HG02943 (cell line): ENCODE results near the gene HOXA3.

Experiments
- ATAC-seq: cut with Tn5 transposase; IDR thresholded peaks from one replicate; pipeline ENCODE4 v1.9.1; 2021; ENCODE audit warnings: mild to moderate bottlenecking, low read depth, moderate library complexity; ENCODE audit not compliant: unreplicated experiment

HOXA3 gene

DNA sequence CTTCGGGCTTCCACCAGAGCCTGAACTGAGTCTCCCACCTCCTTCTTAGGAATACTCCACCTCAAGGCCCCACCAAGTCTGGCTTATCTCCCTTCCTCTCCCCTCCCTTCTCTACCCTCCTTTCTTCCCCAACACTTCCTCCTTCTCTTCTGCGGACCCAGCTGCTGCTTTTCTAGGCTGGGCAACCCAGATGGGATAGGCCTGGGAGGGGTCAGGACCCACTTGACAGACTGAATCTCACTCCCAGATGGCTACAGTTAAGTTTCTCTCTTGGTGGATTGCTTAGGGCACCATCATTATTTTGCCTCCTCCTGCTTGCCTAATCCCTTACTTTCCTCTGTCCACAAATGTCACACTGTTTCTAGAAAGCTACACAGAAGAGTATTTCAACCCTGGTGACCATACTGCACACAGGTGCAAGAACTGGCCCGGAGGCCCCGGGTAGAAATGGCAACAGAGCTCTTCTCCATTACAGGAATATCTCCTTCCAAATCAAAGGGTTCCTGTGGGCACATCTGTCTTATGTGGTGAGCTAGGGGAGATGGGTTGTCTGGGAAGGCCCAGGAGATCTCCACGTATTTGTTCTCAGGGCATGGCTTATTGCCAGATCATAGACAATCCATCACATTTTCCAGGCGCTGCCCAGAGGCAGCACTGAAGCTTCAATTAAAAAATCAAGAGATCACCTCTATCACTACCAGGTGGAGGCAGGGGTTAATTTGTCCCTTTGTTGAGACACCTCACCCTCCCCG lies 37.8 kb upstream of the HOXA3 start:
- no peak for ATAC-seq

DNA sequence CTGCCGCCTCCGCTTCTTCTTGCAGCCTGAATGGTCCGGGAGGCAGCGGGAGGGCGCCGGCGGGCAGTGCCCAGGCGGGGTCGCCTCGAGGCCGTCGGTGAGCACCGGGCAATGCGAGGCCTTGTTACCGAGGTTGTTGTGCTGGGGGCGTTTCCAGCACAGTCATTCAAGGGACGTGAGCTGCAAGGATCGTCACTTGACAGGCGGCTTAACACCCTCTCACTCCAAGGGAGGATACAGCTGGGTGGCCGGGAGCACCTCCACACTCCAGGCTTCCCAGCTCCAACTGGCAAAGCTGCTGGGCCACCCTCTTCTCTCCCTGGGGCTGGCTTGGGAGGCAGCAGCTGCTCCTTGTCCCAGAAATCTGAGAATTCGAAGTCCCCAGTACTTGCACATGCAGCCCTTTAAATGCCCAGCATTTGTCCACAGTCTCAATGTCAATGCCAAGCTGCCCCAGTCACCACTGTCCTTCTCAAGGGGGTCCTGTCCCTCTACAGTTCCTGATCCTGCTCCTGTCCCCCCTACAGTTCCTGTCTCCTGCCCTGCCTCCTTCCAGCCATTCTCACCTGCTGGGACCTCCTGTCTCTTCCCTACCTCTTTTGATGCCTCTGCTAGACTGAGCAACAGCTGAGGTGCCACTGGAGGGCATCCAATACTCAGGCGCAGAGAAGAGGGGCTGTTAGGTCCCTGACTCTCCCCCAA lies 37.1 kb upstream of the HOXA3 start:
- no peak for ATAC-seq

DNA sequence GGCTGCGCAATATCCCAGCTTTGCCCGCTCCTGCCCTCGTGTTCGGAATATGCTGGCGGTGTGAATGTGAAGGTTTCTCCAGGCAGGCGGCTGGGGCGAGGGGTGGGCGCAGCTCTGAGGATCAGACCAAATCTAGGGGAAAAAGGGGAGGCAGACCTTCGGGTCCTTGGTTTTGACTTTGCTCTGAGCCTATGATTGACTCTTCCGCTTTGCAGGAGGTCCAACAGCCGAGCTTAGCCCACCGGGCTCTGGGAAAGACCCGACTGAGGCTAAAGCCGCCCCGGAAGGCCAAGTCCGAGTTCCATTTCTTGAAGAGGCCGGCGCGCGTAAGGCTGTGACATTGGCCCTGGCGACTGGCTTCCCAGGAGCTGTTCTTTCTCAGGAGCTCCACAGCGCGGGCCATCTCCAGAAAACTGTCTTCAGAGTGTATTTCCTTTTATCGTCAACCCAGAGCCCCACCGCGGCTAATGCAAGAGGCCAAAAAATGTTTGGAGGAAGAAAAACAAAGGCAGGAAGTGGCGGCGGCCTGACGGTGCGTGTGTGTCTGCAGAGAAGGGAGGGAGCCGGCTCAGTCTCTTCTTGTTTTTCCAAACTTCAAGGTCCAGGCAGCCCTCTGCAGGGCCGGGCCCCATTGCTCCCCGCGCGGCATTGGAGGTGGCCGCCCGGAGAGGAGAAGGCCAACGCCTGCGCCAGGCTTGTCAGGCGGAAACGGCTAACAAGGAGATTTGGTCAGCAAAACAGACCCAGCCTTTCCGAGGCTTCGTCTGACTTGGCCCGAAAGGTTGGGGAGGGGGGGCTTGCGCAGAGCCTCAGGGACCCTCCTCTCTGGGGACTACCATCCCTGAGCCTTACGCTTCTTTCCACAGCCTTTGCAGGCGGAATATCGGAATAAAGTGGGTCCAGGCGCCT lies 36.3 kb upstream of the HOXA3 start:
- no peak for ATAC-seq

DNA sequence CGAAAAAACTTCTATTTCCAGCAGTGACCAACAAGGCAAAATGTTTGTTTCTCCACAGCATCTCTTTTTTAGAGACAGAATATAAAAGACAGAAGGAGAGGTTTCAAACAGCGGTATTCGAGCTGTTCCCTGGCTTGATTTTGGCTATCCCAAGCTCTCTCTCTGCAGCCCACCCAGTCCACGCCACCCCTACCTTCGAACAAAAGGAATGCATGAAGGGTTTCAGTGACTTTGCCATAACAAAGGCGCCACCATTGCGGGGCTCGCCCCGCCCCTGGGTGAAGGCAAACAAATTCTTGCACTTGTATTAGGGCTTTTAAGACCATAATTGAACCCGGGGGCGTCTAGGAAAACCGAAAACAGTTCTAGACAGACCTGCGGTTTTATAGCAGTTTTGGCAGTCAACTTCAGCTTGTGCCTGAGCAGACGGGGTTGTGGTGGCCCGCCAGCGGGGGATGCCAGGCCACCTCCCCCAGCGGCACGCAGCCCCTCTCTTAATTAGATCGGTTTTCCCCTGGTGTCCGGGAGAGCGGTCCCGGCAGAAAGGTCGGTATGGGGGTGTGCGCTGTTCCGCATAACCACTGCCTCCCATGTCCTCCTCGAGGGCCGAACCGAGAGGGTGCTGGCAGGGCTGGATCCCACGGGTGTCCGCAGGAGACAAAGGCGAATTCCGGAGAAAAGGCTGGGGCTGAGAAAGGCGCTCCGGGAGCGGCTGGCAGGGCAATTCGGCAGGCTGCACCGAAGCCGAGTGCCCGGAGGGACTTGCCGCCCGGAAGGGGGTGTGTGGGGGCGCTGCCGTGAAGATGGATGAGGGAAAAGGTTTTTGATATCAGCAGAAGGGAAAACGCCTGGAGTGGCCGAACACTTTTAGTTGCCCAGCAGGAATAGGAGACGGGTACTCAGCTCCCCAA lies 35.3 kb upstream of the HOXA3 start:
- no peak for ATAC-seq

DNA sequence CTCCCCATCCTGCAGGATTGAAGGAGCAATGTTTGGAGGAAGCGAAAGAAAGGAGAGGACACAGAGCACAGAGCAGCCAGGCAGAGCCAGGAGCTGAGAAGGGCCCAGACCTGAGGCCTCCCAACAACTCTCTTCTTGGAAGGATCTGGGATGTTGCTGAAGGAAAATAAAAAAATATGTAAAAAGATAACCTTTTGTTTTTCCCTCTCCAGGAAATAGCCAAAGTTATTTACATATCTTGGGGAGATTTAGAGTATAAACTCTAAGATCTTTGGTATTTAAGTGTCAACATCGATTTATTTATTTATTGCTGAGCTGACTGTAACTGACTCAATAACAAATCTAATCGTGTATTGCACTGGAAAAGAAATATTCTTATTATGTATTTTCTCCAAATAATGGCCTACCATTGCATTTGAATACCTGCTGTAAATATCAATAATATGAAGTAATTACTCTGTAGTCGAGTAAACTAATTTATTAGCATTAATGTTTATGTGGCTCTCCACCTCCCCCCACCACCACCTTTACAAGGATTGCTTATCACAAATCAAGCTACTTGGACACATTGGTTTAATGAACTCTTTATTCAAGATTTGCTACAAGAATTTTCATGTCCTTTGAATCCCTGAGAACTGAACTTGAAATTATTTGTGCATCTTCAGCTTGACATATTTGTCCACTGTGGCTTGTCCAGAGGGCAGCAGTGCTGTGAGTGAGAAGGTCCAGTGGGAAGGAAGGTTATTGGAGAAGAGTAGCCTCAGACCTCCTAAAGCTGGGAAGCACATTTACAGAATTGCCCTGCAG lies 34.5 kb upstream of the HOXA3 start:
- no peak for ATAC-seq

DNA sequence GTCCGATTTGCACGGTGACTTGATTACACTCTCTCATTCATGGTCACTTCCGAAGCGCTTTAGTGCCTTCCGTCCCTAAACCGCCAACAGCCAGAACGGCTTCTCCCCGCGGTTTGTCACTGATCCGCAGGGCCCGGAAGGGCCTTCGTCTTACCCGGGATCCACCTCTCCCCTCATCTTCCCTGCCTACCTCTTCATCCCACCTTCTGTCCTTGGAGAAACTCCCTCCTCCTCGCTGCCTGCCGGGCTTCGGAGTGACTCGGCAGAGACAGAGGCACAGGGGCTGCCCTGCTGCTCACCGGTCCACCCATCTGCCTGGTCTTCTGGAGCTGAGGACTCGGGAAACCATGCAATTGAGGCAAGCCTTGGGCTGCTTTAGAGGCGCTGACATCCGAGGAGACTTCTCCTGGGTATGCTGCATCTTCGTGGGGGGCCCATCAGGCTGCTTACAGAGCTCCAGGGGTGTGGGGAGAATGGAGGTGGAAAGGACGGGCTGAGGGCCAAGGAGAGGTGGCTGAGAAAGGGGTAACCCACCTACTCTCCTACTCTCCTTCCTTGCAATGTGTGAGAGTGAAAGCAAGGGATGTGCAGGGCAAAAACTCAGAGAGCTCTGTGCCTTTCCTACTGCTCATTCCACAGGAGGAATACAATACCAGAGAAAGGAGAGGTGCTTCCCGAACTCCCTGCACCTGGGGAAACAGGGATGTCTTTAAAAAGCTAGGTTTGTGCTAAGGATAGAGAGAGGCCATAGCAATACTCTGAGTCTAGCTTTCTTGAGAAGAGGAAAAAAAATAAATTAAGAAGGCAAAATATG lies 33.7 kb upstream of the HOXA3 start:
- ATAC-seq, result no peak

DNA sequence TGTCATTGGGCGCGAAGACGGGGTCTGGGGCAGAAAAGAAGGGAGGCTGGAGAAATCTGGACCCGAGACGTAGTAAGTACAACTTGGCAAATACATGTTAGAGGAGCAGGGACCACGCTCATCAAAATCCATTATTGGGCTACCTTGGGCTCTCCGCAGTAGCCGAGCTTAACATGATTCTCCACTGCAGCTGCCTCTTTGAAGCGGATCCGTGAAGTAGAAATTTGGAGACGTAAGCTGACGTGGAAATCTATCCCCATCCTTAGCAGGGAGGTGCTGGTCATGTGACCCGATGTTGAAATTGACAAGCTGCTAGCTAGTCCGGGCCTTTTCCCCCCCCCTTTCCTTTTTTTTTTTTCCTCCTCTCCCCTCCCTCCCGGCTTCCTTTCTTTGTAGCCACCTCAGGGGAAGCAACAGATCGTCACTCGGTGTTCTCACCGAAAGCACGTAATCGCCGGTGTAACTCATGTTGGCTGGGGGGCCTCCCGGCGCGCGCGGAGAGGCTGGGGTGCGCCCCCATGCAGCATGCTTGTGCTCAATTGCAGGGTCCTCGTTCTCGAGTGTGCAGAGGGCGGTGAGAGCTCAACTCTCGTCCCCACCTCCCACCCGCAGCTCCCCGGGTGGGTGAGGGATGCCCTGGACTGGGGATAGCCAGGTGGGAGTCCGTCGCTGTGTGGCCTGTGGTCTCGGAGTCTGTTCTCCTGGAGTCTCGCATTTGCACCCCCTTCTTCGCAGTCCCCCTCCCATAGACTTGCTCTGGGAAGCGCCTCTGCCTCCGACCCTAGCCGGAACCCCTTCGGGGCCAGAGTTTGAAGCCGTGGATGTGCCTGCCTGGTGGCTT lies 32.9 kb upstream of the HOXA3 start, which contains the start of gene HOXA11:
TSS of gene HOXA11 (minus strand) at position 220 of the 841 bp plus-strand sequence. CDS start at position 132, 88 bp downstream.
- ATAC-seq, result no peak

DNA sequence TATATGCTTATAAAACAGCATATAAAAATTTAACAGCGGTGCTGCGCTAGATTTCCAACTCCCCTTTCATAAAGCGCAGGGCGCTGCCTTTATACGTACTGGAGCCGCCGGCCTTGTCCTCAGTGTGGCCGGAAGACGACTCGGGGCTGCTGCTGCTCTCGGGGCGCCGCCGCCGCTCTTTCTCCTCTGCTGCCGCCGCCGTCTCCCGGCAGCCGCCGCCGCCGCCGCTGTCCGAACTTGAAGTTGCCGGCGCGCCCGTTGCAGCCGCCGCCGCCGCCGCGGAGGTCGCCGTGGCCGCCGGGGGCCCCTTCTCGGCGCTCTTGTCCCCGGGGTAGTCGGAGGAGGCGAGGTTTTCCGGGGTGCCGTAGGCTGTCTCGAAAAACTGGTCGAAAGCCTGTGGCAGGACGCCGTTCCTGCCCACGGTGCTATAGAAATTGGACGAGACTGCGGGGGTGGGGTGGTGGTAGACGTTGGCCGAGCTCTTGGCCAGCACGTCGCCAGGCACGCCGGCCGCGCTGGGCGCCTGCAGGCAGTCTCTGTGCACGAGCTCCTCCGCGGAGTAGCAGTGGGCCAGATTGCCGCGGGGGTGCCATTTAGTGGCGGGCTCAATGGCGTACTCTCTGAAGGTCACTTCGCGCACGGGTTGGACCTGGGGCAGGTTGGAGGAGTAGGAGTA lies 32.1 kb upstream of the HOXA3 start:
- no peak for ATAC-seq

DNA sequence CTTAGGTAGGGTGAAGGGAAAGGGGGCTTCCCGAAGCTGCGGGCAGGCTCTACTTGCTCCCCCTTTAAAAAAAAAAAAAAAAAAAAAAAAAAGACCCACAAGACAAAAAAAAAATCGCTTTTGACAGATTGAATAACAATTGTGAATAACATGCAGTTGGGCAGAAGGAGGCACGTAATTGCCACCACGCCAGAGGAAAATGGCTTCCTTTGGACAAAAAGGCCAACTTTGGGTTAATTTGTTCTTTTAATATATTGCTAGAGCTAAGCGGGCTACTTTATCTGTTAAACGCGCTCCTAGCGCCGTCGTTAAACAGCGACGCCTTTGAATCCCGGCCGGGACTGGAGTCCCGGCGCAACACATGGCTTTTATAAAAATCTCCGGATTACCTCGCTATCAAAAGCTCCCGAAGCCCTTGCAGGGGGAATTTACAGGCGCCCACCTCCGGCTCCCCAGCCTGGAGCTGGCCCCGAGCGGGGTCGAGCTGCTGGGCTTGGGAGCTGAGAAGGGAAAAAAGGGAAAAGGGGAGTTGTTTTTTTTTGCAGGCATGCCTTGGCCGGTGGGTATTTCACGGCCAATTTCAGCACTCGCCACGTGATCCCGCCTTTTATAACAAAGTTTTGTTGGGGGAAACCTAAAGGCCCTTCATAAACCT lies 31.4 kb upstream of the HOXA3 start:
- ATAC-seq, result no peak

DNA sequence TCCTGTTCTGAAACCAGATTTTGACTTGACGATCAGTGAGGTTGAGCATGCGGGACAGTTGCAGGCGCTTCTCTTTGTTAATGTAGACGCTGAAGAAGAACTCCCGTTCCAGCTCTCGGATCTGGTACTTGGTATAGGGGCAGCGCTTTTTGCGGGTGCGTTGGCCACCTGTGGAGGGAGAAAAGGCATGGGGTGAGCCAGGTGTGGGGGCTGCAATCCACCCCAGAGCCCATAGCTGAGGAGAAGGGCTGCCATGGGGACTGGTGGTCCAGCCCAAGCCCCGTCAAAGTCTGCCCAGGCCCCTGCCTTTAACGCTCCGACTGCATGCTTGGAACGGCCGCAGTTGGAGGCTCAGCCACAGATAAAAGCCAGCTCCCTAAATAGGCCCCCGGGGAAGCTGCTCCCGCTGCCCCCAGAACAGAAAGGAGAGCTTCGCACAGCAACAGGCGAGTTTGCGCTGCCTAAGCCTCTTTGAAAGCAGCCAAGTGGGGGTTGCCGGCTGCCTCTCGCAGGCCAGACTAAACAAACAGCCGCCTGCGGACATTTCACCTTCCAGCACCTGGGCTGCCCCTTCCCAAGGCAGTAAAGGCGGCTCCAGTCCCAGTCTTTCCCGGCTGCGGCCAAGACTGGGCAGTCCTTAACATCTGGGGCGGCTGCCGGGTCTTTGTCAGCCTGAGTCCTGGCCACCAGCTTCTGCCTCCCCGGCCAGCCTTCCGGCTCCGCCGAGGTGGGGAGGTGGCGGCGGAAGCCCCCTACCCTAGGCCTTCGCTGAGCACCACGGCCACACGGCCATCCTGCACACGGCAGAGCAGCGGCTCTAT lies 30.7 kb upstream of the HOXA3 start:
- no peak for ATAC-seq

DNA sequence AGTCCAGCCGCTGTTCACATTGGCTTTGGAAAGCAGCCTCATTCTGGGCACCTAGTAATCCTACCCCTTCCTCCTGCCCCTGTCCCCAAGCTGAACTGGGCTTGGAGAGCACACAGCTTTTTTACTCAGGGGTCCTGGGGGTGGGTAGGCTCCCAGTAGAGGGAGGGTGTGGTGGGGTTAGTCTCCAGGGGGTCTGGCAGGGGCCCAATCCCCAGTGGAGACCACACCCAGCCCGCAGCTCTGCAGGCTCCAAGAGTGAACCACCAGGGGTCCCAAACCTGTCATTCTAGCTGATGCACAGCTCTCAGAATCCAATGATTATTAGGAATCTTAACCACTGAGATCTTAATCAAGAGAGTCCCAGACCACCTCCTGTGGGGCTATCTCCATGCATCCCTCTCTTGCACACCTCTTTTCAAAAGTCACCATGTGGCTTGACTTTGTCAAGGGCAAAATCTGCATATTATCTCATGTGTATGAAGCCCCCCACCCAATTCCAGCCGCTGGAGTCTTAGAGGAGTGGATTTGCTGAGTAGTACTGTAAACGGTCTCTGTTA lies 30.0 kb upstream of the HOXA3 start:
- ATAC-seq, result no peak

DNA sequence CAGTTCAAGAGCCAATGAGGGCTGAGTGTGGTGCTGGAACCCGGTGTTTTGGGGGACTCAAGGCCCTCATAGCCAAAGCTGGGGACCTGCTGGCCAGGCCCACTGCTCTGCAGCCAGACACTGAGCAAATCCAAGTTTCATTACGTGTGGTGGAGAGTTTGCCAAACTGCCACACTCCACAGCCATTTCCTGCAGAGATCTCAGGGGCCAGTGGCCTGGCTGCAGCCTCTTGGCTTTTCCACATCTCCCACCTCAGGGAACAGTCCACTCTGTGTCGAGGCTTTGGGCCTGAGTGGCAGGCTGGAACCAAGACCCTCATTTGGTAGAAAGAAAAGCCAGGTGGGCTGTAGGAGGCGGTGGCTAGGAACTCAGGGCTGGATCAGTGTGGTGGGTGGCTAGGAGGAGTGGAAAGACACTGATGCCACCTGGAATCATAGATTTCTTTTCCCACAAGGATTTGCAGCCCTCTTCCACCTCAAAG lies 29.5 kb upstream of the HOXA3 start:
- ATAC-seq, result no peak

DNA sequence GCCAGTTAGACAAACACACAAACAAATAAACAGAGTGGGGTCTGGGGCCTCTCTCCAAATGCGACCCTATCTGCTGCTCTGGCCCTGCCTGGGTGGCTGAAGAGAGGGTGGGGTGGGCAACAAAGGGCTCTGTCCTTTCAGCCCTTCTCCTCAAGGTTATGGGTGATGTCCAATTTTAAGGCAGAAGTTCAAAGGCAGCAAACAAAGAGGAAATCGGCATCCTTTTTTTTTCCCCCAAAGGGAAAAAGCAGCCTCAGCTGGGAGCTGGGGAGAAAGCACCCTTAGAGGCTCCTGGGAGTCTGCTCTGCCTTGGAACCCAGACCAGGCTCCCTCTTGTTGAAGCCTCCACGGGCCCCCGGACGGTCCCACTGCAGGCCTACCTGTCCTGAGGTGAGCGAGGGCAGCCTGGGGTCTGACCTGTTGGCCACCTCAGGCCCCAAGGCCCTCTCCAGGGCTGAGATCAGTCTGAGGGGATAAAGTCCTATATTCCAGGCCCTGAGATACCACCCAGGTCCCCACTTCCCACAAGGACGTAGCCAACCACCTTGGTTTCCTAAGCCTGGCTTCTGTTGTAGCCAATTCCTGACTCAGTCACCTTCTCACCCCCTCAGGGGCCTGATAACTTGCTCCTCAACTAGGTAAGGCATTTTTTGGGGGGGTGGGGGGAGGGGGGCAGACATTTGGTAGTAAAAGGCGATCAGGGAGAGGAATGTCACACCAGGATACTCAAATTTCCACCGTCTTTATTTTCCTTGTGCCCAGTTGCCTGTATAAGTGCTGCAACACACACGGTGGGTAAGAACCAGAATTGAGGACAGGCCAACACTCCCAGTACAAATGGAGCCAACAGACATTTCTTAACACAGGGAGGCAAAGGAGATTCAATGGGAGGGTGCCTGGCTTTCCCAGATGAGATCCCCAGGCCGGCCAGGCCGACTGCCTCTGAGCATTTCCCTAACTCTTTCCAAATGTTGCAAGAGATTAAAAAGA lies 28.3 kb upstream of the HOXA3 start:
- no peak for ATAC-seq
